ENCODE measurements around the gene TXNRD3.

The TXNRD3 gene

DNA sequence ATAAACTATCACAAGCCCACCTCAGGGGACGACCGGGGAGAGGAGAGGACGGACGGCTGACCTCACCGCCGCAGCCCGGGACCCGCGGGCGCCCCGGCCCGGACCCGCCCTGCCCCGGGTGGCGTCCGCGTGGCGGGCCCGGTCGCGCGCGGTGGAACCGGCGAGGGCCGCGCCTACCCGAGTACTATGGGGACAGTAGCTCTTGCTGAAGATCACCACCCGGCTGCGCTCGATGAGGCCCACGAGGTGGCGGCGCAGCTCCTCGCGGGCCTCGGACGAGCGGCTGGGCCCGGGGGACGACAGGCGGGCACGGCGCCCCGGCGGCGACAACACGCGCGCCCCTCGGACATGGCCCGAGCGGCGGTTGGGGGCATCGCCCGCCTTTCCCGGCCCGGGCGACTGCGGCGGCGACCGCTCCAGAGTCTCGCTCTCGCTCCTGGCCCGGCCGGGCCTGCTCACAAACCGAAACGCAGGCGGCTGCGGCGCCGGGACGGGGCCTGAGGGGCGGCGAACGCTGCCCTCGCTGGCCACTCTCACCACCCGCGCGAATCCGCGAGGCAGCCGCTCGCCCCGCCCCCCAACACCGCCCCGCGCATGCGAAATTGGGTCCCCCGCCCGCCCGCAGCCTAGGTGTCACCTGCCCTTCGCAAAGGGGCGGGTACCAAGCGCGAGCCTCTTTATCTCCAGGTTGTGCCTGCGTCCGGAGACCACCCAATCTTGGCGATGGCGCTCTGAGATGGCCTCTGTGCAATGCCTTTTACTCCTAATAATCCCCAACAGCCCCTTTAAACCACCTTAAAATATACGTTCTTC, at the start of gene TXNRD3:
TSS of gene TXNRD3 (minus strand) at position 554 of the 813 bp plus-strand sequence.
- DNase-seq: peak; percentile 65

DNA sequence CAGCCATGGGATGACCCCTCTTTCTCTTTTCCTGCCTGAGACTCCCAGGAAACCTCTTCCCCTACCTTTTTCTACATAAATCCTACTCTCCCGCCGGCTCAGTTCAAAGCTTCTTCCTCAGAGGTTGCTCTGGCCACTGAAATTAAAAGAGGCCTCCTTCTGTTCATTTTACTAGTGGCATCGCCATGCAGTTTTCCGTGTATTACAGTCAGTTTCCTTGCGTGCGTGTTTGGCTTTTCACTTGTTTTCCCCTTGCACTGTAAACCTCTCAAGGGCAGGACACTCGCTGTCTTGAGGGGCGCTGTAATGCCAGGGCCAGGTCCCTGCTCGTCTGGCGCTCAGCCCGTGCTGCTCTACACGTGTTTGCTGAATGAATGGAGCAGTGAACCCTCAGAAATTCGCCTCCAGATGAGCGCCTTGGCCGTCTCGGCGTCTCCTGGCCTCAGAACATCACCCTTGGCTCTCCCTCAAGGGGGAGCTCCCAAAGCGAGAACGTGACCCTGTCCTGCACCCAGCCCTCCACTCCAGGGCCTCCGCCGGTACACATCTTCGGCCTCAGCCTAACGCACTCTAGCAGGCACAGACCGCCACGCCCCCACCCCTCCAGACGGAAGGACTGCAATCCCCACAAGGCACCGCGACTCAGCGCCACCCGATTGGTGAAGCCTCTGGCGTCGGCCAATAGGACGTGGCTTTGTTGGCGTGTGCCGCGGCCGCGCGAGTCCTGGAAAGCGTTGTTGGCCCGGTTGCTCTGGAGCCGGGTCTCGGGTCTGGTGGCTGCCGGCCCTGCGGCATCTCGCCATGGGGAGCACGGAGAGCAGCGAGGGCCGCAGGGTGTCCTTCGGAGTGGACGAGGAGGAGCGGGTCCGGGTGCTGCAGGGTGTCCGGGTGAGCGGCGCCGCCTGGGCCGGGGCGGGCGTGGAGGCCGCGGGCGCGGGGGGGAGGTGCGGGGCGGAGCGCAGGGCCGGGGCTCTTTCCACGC, 48.9 kb upstream of the TXNRD3 start, which contains the start of gene CHCHD6:
TSS of gene CHCHD6 (plus strand) at position 729 of the 982 bp plus-strand sequence. CDS start at position 802, 73 bp downstream.
- peak; percentile 95 for DNase-seq

DNA sequence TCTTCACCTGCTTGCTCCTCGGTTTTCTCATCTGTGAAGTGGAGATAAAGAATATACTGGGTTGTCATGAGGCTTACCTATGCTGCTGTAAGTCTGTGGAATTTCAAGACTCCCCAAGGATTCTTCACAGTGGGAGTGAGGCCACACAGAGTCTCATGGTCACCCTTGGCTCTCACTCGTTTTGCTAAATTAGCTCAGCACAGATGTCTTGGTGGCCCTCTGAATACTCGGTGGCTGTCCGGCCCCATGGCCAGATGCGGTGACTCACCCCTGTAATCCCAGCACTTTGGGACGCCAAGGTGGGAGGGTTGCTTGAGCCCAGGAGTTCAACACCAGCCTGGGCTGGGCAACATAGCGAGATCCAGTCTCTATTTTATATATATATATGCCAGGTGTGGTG, 44.1 kb upstream of the TXNRD3 start:
- no peak for DNase-seq

DNA sequence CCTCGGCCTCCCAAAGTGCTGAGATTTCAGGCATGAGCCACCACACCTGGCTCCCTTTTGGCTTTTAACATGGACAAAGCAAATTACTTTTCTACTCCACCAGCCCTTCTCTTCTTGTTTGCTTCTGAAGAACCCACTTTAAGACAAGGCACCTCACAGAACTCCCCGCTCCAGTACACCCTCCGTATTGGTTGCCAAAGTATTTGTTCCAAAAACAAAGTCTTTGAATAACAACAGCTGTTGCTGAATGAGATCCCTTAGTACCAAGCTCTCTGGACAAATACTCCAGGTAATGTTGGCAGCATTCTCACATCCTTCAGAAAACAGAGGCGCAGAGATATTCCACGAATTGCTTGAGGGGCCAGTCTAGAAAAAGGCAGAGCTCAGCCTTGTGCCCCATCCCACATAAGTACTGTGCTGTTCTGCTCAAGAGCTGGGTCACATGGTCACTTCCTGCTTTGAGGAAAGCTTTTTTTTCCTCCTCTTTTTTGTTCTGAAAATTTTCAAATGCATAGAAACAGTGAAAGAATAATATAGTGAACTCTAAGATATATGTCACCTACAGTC, 41.9 kb upstream of the TXNRD3 start:
- DNase-seq: no peak

DNA sequence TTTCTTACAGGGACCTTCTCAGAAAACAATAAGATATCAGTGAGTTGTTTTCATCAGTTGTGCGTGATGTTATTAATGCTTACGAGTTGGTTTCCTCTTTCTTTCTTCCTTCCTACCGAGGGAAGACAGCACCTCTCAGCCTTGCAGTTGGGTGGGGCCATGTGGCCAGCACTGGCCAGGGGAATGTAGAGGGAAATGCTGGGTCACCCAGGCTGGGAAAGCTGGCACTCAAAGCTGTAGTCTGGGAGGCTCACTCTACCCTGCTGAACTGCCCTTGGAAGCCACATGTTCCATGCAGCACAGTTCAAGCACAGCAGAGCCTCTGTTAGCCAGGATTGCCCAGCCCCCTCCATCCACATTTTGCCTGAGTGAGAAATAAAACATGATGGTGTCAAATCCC, 39.0 kb upstream of the TXNRD3 start:
- no peak for DNase-seq

DNA sequence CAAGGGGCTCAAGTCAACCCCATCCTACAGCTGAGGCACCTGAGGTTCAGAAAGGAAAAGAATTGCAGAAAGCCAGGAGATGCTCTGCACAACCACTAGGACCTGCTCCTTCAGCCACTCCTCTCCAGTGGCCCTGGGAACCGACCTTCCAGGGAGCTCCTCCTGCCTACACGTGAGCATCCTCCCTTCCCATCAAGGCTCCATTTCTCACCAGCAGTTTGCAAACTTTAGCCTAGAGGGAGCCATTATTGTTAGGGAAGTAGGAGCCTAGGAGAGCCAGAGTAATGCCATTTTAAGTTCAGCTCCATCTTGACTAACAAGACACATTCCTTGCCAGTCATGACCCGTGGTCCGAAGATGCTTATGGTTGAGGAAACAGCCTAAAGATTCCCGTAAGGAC, 37.9 kb upstream of the TXNRD3 start:
- DNase-seq: no peak

DNA sequence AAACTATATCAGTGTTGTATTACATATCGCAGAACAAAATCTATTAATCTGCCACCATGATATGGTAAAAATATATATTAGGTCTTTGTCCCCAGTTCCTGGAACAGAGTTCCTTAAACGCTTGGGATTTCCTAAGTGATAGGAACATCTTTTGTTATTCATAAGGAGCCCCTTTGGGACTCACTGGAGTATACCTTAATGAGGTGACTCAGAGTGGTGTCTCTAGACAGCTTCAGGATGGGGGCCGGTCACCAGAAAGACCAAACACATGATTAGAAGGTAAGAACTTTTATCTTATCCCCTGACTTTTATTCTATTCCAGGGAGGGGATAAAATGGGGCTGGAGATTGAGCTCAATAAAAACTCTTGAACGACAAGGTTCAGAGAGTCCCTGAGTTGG, 36.8 kb upstream of the TXNRD3 start:
- no peak for DNase-seq

DNA sequence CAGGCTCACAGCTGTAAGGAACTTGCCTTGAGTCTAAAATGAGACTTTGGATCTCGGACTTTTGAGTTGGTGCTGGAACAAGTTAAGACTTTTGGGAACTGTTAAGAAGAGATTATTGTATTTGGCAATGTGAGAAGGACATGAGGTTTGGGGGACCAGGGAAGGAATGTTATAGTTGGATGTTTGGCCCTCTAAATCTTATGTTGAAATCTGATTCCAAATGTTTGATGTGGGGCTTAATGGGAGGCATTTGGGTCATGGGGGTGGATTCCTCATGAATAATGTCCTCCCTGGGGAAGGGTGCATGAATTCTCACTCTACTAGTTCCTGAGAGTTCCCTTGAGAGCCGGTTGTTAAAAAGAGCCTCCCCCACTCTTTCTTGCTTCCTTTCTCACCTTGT, 30.6 kb upstream of the TXNRD3 start:
- no peak for DNase-seq

DNA sequence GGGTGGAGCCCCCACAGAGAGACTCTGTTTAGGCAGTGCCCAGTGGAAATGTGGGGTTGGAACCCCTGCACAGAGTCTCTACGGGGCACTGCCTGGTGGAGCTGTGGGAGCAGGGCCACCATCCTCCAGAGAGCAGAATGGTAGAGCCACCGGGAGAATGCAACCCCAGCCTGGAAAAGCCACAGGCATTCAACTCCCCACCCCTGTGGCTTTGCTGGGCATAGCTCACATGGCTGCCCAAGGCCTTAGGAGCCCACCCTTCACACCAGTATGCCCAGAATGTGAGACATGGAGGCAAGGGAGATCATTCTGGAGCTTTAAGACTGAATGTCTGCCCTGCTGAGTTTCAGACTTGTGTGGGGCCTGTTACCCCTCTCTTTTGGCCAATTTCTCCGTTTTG, 30.1 kb upstream of the TXNRD3 start:
- no peak for DNase-seq

DNA sequence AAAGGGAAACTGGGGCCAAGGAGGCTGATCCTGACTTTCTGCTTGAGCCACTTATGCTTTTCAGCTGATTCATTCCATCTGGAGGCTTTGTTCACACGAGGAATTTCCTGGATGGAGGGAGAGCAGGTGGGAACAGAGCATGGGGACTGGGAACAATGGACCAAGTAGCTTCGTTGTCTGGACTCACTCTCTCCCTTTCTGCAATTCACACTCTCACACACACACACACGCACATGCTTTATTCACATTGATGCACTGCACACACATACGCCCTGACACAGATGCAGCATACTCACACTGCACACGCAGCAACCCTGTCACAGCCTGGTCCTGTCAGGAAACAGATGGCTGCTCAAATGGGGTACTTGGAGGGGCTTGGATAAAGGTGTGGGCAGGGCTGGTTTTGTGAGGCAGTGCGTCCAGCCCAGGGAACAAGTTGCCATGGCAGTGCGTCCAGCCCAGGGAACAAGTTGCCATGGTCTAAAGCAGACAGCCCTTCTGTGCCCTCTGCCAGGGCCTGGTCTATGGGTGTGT, 29.4 kb upstream of the TXNRD3 start:
- DNase-seq: no peak

DNA sequence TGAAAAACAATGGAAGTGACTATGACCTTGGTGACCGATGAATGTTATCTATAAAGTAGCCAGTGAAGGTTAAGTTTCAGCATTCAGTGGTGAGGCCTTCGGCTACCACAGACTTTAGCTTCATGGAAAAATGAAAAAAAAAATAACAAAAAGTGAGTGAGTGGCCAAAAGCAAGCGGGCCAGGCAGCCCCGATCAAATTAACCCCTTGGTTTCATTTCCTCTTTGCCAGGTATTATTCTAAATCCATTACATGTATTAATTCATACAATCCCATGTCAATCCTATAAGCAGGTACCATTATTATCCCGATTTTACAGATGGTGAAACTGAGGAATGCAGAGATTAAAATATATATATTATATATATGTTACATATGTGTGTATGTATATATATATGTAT, 28.1 kb upstream of the TXNRD3 start:
- DNase-seq: no peak

DNA sequence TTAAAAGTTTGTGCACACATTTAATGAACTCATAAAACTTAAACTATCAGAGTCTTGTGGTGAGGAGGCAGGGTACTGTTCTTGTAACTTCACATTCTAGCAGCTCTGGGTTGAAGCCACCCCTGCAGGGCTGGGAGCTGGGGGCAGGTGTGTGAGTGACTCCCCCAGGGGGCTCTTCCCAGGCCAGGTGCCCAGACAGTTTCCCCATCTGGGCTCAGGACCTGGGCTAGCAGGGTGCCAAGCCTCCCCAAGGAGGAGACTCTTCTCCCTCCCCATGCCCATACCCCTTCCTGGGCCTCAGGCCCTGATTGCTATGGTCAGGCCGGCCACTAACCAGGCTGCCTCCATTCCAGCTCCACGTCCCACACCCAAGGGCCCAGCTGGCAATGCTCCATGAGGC, 27.1 kb upstream of the TXNRD3 start:
- DNase-seq: no peak

DNA sequence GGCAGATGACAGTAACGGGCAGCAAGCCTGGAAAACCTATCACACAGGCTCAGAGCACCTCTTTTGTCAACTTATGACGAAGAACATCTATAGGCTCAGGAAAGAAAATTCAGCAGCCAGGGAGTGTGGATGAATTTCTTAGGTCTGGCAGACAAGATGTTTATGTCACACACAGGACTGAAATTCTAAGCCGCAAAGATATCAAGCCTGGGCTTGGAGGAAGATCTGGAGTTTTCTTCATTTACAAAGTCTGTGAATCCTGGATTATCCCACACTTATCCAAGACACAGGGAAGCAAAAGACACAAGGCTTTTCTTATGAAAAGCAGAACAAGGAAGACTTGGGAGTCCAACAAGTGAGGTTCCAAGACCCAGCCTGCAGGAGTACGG, 25.7 kb upstream of the TXNRD3 start:
- no peak for DNase-seq

DNA sequence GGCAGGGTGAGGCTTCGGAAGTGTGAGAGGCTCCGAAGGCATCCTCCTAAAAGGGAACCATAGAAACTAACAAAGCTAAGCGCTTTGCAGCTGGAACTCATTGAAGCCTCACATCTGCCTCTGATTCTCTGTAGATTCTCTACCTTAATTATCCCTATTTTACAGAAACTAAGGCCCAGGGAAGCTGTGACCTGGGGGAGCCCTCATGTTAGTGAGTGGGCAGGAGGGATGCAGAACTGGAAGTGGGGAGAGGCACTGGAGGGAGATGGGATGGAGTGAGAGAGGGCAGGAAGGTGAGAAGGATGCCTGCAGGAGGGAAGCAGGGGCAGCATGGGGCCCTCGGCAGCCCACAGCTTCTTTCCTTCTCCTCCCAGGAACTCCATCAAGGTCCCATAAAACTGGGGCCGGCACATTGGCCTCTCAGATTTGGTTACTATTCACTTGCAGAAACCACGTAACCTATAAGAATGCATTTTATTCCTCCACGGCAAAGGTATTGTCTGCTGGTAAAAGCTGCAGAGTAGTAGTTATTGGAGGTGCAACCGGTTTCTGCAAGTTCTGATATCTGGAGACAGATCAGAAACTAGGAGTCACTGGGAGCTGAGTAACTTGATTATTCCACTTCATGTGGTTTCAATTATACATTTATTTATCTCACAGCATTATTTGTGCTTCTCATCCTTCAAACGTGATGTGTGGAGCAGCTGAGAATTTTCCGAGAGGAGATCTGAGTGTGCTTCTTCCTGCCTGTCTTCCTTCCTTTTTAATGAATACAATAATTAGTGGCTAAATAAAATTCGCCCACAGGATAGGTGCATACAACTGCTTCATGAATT, 25.1 kb upstream of the TXNRD3 start:
- DNase-seq: no peak

DNA sequence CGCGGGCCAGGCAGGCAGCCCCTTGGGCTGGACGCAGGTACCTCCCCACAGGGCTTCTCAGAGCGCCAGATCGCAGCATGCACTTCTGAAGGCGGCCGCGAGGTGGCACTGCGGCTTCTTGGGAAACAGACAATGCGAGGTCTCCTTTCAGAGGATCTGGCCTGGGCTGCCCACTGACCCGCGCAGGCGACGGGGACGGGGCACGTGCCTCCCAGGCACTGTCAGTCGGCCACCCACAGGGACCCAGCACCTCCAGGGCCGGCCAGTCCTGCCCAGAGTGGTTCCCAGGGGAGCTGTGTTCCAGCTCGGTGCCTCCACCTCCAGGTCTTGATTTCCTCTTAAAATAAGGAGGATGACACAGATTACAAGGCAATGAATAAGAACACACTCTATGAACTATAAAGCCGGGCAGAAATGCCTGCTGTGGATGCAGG, 24.4 kb upstream of the TXNRD3 start:
- DNase-seq: peak; percentile 67

DNA sequence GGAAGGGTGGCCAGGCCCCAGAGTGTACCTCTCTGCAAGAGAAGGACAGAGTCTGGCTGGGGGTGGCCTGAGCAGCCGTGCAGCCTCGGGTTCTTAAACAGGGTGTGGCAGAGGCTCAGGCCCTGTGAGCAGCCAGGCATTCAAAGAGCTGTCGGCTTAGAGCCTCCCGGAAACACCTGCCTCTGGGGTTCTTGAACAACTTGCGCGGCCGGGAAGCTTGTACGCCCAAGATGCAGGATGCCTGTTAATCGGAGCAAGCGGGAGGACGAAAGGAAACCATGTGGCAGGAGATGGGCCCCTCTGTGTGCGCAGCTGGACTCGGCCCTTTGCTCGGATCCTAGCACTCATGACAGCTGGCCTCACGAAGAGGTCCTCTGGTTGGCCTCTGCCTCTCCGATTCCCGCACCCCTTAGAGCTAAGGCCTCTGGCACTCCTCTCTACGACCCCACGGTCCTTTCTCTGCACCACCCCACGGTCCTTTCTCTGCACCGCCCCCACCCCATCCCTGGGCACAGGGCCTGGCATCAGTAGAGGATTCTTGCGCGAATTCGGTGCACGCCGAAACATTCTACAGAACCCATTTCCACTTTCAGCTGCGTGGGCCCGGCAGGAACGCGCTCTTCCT, 23.9 kb upstream of the TXNRD3 start:
- no peak for DNase-seq

DNA sequence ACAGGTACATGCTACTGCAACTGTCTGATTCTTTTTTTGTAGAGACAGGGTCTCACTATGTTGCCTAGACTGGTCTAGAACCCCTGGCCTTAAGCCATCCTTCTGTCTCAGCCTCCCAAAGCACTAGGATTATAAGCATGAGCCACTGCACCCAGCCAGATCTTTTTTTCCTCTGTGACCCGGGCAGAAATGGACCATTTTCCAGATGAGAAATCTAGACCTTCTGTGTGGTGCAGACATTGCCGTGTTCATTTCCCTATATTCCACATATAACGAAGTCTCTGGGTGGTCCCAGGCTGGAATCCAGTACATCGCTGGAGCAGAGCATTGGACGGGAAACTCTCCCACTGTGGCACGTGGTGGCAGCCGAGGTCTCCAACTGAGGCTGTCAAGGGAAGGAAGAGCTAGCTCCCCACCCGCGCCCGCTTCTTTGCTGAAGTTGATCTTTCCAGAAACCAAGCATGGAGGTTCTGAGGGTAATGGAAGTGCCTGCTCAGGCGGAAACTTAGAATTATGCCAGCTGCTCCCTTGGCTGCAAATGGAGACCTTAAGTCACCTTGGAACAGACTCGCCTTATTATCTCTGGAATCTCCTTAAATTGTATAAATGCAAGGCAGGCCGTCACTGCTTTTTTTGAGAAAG, 23.1 kb upstream of the TXNRD3 start:
- DNase-seq: no peak

DNA sequence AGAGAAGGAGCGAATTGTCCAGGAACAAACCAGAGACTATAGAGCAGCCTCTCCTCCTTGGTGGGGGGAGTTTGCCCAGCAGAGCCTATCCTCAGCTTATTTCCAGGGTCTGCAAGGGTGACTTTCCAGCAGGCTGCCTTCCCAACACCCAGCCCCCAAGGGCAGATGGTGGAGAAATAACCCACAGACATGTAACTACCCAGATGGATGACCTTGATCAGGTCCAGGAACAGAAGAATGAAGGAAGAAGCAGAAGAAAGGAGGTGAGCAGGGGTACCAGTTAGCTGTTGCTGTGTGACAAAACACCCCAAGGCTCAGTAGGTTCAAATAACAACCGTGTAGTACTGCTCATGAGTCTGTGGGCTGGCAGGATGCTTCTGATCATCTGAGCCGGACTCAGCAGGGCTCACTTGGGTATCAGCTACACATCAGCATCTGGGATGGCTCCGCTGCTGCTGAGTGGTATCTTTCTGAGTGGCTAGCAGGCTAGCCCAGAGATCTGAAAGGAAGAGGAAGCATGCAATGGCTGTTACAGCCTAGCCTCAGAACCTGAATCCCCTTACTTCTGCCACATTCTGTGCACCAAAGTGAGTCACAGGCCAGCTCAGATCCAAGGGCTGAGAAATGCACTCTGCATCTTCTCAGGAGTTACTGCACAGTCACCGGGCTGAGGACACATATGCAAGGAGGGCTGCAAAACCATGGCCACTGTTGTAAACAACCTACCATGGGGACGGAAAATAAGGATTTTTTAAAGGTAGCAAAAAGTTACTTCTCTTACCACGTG, 22.2 kb upstream of the TXNRD3 start:
- no peak for DNase-seq

DNA sequence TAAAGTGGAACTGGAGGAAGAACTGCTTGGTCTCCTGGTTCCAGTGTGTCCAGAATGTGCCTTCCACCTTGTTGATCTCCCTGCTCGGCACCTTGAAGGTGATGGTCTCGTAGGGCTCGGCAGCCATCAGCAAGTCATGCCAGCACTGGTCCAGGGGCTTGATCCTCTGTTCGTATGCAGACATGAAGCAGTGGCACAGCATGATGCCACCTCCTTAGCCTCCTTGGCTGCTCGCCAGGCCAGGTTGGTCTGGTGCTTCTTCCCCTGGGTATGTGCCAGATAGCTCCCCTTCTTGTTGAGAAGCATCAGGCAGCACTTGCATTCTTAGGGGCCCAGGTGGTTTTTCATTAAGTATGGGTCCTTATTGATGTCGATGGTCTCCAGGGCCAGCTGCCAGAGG, 17.8 kb upstream of the TXNRD3 start:
- no peak for DNase-seq

DNA sequence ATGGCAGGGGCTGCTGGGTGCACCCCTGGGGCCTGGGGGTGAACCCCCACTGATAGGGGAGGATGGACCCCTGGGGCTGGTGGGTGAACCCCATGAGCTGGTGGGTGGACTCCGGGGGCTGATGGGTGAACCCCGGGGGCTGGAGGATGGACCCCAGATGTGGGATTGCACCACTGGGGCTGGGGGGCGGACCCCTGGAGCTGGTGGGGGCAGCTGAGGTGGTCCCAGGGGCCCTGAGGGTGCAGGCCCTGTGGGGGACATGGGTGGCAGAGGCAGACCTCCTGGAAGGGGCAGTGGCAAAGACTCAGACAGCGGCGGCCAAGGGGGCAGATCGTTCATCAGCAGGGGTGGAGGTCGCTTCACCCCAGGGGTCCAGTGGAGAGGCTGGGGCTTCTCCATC, 17.4 kb upstream of the TXNRD3 start:
- no peak for DNase-seq
